ENCODE results near the gene ACTA2. TPM values are rescaled to one million over a fixed set of nuclear protein-coding genes. Genes with fewer than 3 reads are reported as not detected.
A peak's percentile ranks its signal among the peaks of the same experiment; 100 is the strongest.

The ACTA2 gene
- total and polyA plus RNA-seq, 2 donors (not counting 1 experiment from before 2014, with no cell fraction given), result 78.4 to 2,788 TPM

DNA sequence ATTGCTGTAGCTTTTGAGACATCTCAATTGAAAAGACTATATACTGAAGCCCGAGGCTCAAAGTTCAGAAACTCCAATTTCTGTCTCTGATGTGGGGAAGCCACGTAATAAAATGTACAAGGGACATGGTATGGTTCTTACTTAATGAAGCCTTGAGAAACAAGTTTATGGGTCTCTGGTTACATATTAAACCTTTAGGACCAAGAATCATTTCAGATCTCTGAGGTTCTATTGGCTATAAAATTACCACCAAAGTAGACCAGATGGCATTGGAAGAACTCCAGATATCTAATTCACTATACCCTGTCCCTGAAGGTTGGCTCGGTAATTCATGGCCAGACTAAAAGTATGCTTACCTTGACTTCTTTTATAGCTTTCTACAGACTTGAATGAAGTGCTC lies 48.9 kb downstream of the ACTA2 start:
- H3K36me3 ChIP-seq (ENCODE audit: control insufficient read depth, insufficient read depth, low read length), result peaks cover 10% of the 10 kb centered on the region
- no peak overlapping the region for H3K4me3 ChIP-seq (replicated peaks in 1 of 4; ENCODE audit: control extremely low read depth in 1 of 4, insufficient read depth in 1 of 4, low read depth in 3 of 4, low read length in 4 of 4)
- H3K27me3 ChIP-seq (ENCODE audit: control insufficient read depth, insufficient read depth, low read length), result no peaks in the 10 kb centered on the region
- H4K20me1 ChIP-seq (ENCODE audit: control insufficient read depth, extremely low read depth, insufficient read depth, low read length), result no peaks in the 10 kb centered on the region
- H3K9ac ChIP-seq (ENCODE audit: insufficient read depth, low read length), result no peak overlapping the region
- no peak overlapping the region for H2AFZ ChIP-seq (ENCODE audit: low read length)
- DNase-seq (ENCODE audit: low read depth in 2 of 2), result no peak
- TF ChIP-seq EZH2 (IDR thresholded peaks at IDR 0.05; ENCODE audit: low read length, missing control alignments), result no peak
- TF ChIP-seq, protein P1, sequence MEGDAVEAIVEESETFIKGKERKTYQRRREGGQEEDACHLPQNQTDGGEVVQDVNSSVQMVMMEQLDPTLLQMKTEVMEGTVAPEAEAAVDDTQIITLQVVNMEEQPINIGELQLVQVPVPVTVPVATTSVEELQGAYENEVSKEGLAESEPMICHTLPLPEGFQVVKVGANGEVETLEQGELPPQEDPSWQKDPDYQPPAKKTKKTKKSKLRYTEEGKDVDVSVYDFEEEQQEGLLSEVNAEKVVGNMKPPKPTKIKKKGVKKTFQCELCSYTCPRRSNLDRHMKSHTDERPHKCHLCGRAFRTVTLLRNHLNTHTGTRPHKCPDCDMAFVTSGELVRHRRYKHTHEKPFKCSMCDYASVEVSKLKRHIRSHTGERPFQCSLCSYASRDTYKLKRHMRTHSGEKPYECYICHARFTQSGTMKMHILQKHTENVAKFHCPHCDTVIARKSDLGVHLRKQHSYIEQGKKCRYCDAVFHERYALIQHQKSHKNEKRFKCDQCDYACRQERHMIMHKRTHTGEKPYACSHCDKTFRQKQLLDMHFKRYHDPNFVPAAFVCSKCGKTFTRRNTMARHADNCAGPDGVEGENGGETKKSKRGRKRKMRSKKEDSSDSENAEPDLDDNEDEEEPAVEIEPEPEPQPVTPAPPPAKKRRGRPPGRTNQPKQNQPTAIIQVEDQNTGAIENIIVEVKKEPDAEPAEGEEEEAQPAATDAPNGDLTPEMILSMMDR (conservative IDR thresholded peaks at IDR 0.05 in 1 of 2, IDR thresholded peaks at IDR 0.05 in 1 of 2; ENCODE audit: low read depth in 1 of 2, low read length in 2 of 2), result no peak
- H3K9me3 ChIP-seq (ENCODE audit: control insufficient read depth, insufficient read depth, low read depth, low read length), result no peaks in the 10 kb centered on the region
- peaks cover 9% of the 10 kb centered on the region for H3K4me1 ChIP-seq (ENCODE audit: control insufficient read depth, extremely low read depth, insufficient read depth, low read length)
- peaks cover 28% of the 10 kb centered on the region for H3K79me2 ChIP-seq (ENCODE audit: control insufficient read depth, insufficient read depth, low read length)
- H3K27ac ChIP-seq (ENCODE audit: insufficient read depth, low read length), result no peak overlapping the region
- no peak overlapping the region for H3K4me2 ChIP-seq (ENCODE audit: extremely low read depth, insufficient read depth, low read length)

DNA sequence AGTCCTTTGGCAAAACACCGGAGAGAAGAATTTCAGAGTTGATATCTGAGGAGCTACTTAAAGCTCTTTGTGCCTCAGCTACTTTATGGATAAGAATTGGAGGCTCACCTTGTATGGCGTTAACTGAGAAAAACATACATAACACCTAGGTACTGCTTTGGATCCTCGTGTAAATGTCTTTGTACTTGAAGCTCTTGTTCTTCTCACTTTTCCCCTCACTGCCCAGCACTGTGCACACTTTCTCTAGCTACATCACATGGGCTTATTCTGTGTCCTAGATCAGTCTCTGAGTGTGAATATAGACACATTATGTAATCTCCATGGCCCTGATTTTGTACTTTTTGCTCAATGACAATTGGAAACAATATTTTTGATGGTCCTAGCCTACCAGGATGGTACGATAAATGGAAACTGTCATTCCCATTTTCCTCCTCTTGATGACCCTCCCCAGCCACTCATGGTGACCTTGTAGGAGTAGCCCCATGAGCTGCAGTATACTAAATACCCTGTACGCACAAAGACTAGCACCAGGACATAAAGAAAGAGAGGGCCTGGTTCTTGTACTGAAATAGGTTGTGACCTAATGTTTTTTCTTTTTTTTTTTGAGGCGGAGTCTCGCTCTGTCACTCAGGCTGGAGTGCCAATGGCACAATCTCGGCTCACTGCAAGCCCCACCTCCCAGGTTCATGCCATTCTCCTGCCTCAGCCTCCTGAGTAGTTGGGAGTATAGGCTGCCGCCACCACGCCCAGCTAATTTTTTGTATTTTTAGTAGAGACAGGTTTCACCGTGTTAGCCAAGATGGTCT lies 50.4 kb downstream of the ACTA2 start:
- Histone ChIP-seq H3K9ac (ENCODE audit: insufficient read depth, low read length) (no peak overlapping the region), H3K4me3 (replicated peaks in 1 of 4; ENCODE audit: control extremely low read depth in 1 of 4, insufficient read depth in 1 of 4, low read depth in 3 of 4, low read length in 4 of 4) (no peak overlapping the region), H3K27me3 (ENCODE audit: control insufficient read depth, insufficient read depth, low read length) (no peaks in the 10 kb centered on the region), H3K4me2 (ENCODE audit: extremely low read depth, insufficient read depth, low read length) (no peak overlapping the region), H2AFZ (ENCODE audit: low read length) (no peak overlapping the region), H3K79me2 (ENCODE audit: control insufficient read depth, insufficient read depth, low read length) (peaks cover 43% of the 10 kb centered on the region), H3K9me3 (ENCODE audit: control insufficient read depth, insufficient read depth, low read depth, low read length) (no peaks in the 10 kb centered on the region), H4K20me1 (ENCODE audit: control insufficient read depth, extremely low read depth, insufficient read depth, low read length) (no peaks in the 10 kb centered on the region), H3K4me1 (ENCODE audit: control insufficient read depth, extremely low read depth, insufficient read depth, low read length) (peaks cover 15% of the 10 kb centered on the region), H3K36me3 (ENCODE audit: control insufficient read depth, insufficient read depth, low read length) (peaks cover 7% of the 10 kb centered on the region), H3K27ac (ENCODE audit: insufficient read depth, low read length) (no peak overlapping the region)
- DNase-seq (ENCODE audit: low read depth in 2 of 2), result no peak
- TF ChIP-seq, protein P1 (conservative IDR thresholded peaks at IDR 0.05 in 1 of 2, IDR thresholded peaks at IDR 0.05 in 1 of 2; ENCODE audit: low read depth in 1 of 2, low read length in 2 of 2), result no peak
- no peak for TF ChIP-seq EZH2 (IDR thresholded peaks at IDR 0.05; ENCODE audit: low read length, missing control alignments)

GRCh38 chr10:88901206-88901983 lies 51.2 kb downstream of the ACTA2 start:
- Histone ChIP-seq H3K27me3 (ENCODE audit: control insufficient read depth, insufficient read depth, low read length) (no peaks in the 10 kb centered on the region), H3K36me3 (ENCODE audit: control insufficient read depth, insufficient read depth, low read length) (peaks cover 7% of the 10 kb centered on the region), H3K4me2 (ENCODE audit: extremely low read depth, insufficient read depth, low read length) (no peak overlapping the region), H3K79me2 (ENCODE audit: control insufficient read depth, insufficient read depth, low read length) (peaks cover 50% of the 10 kb centered on the region), H3K27ac (ENCODE audit: insufficient read depth, low read length) (no peak overlapping the region), H3K9me3 (ENCODE audit: control insufficient read depth, insufficient read depth, low read depth, low read length) (no peaks in the 10 kb centered on the region), H4K20me1 (ENCODE audit: control insufficient read depth, extremely low read depth, insufficient read depth, low read length) (no peaks in the 10 kb centered on the region), H2AFZ (ENCODE audit: low read length) (no peak overlapping the region), H3K9ac (ENCODE audit: insufficient read depth, low read length) (no peak overlapping the region), H3K4me1 (ENCODE audit: control insufficient read depth, extremely low read depth, insufficient read depth, low read length) (peaks cover 20% of the 10 kb centered on the region), H3K4me3 (replicated peaks in 1 of 4; ENCODE audit: control extremely low read depth in 1 of 4, insufficient read depth in 1 of 4, low read depth in 3 of 4, low read length in 4 of 4) (no peak overlapping the region)
- TF ChIP-seq EZH2 (IDR thresholded peaks at IDR 0.05; ENCODE audit: low read length, missing control alignments), result no peak
- TF ChIP-seq, protein P1 (conservative IDR thresholded peaks at IDR 0.05 in 1 of 2, IDR thresholded peaks at IDR 0.05 in 1 of 2; ENCODE audit: low read depth in 1 of 2, low read length in 2 of 2), result no peak
- peak in 1 of 2 donors; percentile 75 for DNase-seq (ENCODE audit: low read depth in 2 of 2)

Measured in fibroblast of lung (primary cell).